SK-N-SH treated with all-trans-retinoic acid at 6 μM for 48 hours (cell line): Measurements from ENCODE around the gene SPATA3.

Source experiments
- ATAC-seq: fragments of 200-7000 bp; cut with Tn5 transposase; 3 replicates; pipeline ENCODE4 v1.9.1; 2020; ENCODE audit warnings: mild to moderate bottlenecking, moderate library complexity
- ARNTL ChIP-seq: fragments of 450-650 bp; formaldehyde crosslinking; IDR thresholded peaks from 2 replicates; pipeline ENCODE4 v1.5.0; 2020; ENCODE audit warnings: low read depth, mild to moderate bottlenecking, moderate library complexity, borderline replicate concordance
- BACH2 ChIP-seq: fragments of 250-450 bp; sonication (Bioruptor Pico); IDR thresholded peaks from 2 replicates; pipeline ENCODE4 v1.9.0; 2021; ENCODE audit warnings: mild to moderate bottlenecking, borderline replicate concordance
- ESRRG ChIP-seq: fragments of 250-450 bp; sonication (Bioruptor Pico); IDR thresholded peaks from 2 replicates; pipeline ENCODE4 v1.6.1; 2021; ENCODE audit warnings: mild to moderate bottlenecking
- OSR1 ChIP-seq: fragments of 250-450 bp; sonication (Bioruptor Pico); IDR thresholded peaks from 2 replicates; pipeline ENCODE4 v1.8.0; 2022; ENCODE audit warnings: moderate library complexity, mild to moderate bottlenecking, inconsistent platforms
- PPARA ChIP-seq: fragments of 250-450 bp; sonication (Bioruptor Pico); IDR thresholded peaks from 2 replicates; pipeline ENCODE4 v1.5.0; 2020; ENCODE audit warnings: mild to moderate bottlenecking, borderline replicate concordance
- RARB ChIP-seq: fragments of 250-450 bp; sonication (Bioruptor Pico); IDR thresholded peaks from 2 replicates; pipeline ENCODE4 v1.8.0; 2021; ENCODE audit warnings: mild to moderate bottlenecking, moderate library complexity
- SNAI2 ChIP-seq: fragments of 250-450 bp; sonication (Bioruptor Pico); IDR thresholded peaks from 2 replicates; pipeline ENCODE4 v1.5.0; 2020; ENCODE audit warnings: mild to moderate bottlenecking, moderate library complexity
- TOX ChIP-seq: fragments of 250-450 bp; sonication (Bioruptor Pico); IDR thresholded peaks from 2 replicates; pipeline ENCODE4 v1.8.0; 2021; ENCODE audit warnings: mild to moderate bottlenecking, moderate library complexity, borderline replicate concordance
- ZC3H10 ChIP-seq: fragments of 250-450 bp; sonication (Bioruptor Pico); IDR thresholded peaks from 2 replicates; pipeline ENCODE4 v1.5.1; 2021; ENCODE audit warnings: mild to moderate bottlenecking, moderate library complexity
- ZFP3 ChIP-seq: fragments of 250-450 bp; sonication (Bioruptor Pico); IDR thresholded peaks from 2 replicates; pipeline ENCODE4 v1.5.0; 2020; ENCODE audit warnings: mild to moderate bottlenecking, moderate library complexity
- ZFP30 ChIP-seq: fragments of 450-650 bp; formaldehyde crosslinking; IDR thresholded peaks from 2 replicates; pipeline ENCODE4 v1.5.0; 2022; ENCODE audit warnings: mild to moderate bottlenecking, moderate library complexity
- ZNF70 ChIP-seq: fragments of 450-650 bp; formaldehyde crosslinking; IDR thresholded peaks from 2 replicates; pipeline ENCODE4 v1.5.0; 2020; ENCODE audit warnings: mild to moderate bottlenecking, moderate library complexity
- ZNF8 ChIP-seq: fragments of 450-650 bp; formaldehyde crosslinking; IDR thresholded peaks from 2 replicates; pipeline ENCODE4 v1.5.0; 2020; ENCODE audit warnings: mild to moderate bottlenecking, moderate library complexity
- TF ChIP-seq, protein P1 (sequence below): fragments of 250-450 bp; sonication (Bioruptor Pico); IDR thresholded peaks from 2 replicates; pipeline ENCODE4 v1.5.0; 2020; ENCODE audit warnings: mild to moderate bottlenecking, moderate library complexity
- TF ChIP-seq, protein P2 (sequence below): fragments of 250-450 bp; sonication (Bioruptor Pico); IDR thresholded peaks from 2 replicates; pipeline ENCODE4 v1.5.1; 2021; ENCODE audit warnings: mild to moderate bottlenecking, moderate library complexity
- TF ChIP-seq, protein P3 (sequence below): fragments of 250-450 bp; sonication (Bioruptor Pico); IDR thresholded peaks from 2 replicates; pipeline ENCODE4 v1.8.0; 2020; ENCODE audit warnings: mild to moderate bottlenecking, moderate library complexity, borderline replicate concordance
- TF ChIP-seq, protein P4 (sequence below): fragments of 250-450 bp; sonication (Bioruptor Pico); IDR thresholded peaks from 2 replicates; pipeline ENCODE4 v1.8.0; 2021; ENCODE audit warnings: low read depth, mild to moderate bottlenecking, moderate library complexity, borderline replicate concordance

The SPATA3 gene

DNA sequence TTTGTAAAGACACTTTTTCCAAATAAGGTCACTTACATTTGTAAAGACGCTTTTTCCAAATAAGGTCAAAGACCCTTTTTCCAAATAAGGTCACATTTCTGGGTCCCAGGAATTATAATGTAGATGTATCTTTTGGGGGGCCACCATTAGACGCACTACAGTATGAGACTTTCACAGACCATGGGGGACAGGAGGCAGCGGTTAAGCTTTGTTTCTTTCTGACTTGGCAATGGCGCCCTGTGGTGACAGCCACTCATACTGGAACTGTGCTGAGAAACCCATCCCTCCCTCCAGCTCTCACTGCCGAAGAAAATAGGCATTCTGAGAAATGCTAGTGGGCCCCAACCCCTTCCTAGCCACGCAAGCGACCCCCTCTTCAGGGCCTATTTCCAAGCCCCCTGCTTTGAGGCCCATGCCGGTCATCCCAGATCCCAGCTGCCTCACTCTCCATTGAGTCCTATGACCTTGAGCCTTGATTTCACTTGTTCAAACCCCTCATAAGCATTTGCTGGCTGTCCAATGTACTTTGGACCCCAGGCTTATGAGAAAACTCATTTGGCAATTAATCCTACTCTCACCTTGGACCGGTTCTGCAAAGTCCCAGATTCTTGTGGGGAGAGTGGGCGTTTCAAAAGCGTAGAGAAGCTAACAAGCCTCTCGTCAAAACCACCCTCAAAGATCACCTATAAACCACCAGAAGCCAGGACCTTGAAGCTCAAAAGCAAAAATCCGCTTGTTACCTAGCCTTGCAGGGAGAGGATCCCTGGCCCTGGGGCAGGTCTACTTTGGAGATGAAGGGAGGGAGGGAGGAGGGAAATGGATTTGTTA, 11.3 kb upstream of the SPATA3 start:
- no peak for ATAC-seq
- TF ChIP-seq, protein P1, sequence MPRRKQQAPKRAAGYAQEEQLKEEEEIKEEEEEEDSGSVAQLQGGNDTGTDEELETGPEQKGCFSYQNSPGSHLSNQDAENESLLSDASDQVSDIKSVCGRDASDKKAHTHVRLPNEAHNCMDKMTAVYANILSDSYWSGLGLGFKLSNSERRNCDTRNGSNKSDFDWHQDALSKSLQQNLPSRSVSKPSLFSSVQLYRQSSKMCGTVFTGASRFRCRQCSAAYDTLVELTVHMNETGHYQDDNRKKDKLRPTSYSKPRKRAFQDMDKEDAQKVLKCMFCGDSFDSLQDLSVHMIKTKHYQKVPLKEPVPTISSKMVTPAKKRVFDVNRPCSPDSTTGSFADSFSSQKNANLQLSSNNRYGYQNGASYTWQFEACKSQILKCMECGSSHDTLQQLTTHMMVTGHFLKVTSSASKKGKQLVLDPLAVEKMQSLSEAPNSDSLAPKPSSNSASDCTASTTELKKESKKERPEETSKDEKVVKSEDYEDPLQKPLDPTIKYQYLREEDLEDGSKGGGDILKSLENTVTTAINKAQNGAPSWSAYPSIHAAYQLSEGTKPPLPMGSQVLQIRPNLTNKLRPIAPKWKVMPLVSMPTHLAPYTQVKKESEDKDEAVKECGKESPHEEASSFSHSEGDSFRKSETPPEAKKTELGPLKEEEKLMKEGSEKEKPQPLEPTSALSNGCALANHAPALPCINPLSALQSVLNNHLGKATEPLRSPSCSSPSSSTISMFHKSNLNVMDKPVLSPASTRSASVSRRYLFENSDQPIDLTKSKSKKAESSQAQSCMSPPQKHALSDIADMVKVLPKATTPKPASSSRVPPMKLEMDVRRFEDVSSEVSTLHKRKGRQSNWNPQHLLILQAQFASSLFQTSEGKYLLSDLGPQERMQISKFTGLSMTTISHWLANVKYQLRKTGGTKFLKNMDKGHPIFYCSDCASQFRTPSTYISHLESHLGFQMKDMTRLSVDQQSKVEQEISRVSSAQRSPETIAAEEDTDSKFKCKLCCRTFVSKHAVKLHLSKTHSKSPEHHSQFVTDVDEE (CRISPR knock-in tag), result no peak
- no peak for TF ChIP-seq OSR1 (CRISPR knock-in tag)
- TF ChIP-seq, all 23 proteins: peak for 0

DNA sequence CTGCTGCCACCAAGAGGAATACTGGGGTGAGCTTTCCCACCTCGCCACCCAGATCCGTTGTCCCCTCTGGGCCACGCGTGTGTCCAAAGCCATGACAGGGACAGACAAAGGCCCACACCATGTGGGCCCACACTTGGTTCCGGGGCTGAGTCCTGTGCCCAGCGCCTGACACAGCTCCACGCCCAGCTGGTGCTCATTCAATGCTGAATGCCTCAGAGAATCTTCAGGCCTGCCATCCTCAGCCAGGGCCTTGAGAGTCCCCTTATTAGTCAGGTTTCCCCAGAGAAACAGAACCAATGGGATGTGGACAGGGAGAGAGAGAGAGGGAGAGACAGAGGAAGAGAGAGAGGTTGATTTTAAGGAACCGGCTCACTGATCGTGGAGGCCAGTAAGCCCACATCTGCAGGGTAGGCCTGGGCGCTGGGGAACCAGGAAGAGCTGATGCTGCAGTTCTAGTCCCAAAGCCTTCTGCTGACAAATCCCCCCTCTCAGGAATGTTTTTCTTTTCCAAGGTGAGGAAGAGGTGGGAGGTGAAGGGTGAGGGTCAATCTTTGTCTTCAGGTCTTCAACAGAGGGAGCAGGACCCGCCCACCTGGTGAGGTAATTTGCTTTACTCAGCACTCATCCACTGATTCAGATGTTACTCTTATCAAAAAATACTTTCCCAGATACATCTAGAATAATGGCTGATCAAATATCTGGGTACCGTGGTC, 10.2 kb upstream of the SPATA3 start:
- no peak for TF ChIP-seq ARNTL (CRISPR knock-in tag)
- TF ChIP-seq, protein P1 (CRISPR knock-in tag), result no peak
- no peak for ATAC-seq

DNA sequence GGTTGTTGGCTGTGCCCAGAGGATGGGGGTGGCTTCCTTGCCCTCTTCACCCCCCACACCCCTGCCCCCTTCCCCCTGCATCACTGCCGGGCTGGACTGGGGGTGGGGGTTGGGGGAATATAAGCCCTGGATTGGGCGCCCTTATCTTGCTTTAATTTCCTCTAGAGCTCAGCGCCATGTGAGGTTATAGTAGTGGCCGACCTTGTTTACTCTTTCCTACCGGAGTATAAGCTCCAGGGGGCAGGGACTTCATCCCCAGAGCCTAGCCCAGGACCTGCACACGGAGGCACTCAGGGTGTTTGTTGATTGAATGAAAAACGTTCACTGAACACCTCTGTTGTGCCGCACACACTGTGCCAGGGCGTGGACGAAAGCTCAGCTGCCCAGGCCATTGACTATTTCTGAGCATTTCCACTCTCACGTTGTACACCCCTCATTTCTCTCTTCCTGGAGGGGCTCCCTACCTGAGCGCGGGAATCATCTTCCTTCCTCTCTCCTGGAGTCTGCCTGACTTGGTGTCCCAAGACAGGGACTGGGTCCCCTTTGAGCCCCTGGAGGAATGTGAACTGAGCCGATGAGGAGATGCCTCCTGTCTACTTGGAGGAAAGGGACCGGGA, 9.3 kb upstream of the SPATA3 start:
- TF ChIP-seq, protein P2, sequence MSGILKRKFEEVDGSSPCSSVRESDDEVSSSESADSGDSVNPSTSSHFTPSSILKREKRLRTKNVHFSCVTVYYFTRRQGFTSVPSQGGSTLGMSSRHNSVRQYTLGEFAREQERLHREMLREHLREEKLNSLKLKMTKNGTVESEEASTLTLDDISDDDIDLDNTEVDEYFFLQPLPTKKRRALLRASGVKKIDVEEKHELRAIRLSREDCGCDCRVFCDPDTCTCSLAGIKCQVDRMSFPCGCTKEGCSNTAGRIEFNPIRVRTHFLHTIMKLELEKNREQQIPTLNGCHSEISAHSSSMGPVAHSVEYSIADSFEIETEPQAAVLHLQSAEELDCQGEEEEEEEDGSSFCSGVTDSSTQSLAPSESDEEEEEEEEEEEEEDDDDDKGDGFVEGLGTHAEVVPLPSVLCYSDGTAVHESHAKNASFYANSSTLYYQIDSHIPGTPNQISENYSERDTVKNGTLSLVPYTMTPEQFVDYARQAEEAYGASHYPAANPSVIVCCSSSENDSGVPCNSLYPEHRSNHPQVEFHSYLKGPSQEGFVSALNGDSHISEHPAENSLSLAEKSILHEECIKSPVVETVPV (CRISPR knock-in tag), result no peak
- TF ChIP-seq ZFP30 (no peak), ZNF8 (CRISPR knock-in tag) (no peak)
- TF ChIP-seq, all 23 proteins: peak for 0
- peak; percentile 8 for ATAC-seq

DNA sequence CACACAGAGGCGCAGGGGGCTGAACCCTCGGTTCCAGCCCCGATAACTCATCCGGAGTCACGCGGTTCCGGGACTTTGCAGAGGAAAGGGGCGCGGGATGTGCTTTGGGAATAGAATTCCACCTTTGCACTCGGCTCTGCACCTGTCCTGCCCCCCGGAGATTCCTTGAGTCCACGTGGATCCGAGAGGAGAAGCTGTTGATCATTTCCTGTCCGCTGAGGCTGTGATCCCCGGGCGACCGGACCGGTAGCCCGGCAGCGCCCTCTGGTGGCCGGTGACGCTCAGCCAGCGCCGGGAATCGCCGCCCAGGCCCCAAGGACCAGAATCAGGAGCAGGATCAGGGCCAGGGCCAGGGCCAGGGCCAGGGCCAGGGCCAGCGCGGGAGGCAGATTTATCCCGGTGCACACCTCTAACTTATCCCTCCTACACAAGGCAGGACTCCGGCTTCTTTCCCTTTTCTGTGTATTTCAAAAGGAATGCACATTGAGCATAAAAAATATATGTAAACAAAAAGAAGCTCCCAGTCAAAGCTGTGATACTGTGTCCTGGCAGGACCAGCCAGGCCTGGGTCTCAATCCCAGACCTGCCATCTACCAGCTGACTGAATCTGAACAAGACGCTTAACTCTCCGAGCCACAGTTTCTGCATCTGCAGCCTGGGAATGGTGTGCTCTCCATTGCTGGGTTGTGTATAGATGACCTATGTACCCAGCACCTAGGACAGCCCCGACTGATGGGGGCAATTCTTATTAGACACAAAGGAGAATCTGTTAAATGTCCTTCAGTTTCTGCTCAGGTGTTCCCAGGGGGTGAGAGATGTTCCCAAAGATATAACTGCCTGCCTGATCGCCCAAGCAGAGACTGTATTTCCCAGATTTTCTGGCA, 8.5 kb upstream of the SPATA3 start:
- peak; percentile 96 for ATAC-seq
- TF ChIP-seq ZFP3 (CRISPR knock-in tag) (no peak), OSR1 (CRISPR knock-in tag) (no peak), RARB (CRISPR knock-in tag) (no peak), ZC3H10 (no peak), ZNF8 (CRISPR knock-in tag) (no peak), ESRRG (no peak), ZNF70 (CRISPR knock-in tag) (no peak), BACH2 (CRISPR knock-in tag) (no peak), PPARA (no peak), SNAI2 (no peak), ZFP30 (no peak), TOX (CRISPR knock-in tag) (no peak)
- TF ChIP-seq, protein P3, sequence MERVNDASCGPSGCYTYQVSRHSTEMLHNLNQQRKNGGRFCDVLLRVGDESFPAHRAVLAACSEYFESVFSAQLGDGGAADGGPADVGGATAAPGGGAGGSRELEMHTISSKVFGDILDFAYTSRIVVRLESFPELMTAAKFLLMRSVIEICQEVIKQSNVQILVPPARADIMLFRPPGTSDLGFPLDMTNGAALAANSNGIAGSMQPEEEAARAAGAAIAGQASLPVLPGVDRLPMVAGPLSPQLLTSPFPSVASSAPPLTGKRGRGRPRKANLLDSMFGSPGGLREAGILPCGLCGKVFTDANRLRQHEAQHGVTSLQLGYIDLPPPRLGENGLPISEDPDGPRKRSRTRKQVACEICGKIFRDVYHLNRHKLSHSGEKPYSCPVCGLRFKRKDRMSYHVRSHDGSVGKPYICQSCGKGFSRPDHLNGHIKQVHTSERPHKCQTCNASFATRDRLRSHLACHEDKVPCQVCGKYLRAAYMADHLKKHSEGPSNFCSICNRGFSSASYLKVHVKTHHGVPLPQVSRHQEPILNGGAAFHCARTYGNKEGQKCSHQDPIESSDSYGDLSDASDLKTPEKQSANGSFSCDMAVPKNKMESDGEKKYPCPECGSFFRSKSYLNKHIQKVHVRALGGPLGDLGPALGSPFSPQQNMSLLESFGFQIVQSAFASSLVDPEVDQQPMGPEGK, result no peak
- TF ChIP-seq, protein P1 (CRISPR knock-in tag), result no peak
- TF ChIP-seq, protein P4, sequence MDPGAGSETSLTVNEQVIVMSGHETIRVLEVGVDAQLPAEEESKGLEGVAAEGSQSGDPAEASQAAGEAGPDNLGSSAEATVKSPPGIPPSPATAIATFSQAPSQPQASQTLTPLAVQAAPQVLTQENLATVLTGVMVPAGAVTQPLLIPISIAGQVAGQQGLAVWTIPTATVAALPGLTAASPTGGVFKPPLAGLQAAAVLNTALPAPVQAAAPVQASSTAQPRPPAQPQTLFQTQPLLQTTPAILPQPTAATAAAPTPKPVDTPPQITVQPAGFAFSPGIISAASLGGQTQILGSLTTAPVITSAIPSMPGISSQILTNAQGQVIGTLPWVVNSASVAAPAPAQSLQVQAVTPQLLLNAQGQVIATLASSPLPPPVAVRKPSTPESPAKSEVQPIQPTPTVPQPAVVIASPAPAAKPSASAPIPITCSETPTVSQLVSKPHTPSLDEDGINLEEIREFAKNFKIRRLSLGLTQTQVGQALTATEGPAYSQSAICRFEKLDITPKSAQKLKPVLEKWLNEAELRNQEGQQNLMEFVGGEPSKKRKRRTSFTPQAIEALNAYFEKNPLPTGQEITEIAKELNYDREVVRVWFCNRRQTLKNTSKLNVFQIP (CRISPR knock-in tag), result no peak
